Erythroblast (primary cell): Measurements from ENCODE around the gene EIF4G3.

Experiments used
- GATA1 ChIP-seq: IDR thresholded peaks from 2 replicates; pipeline ENCODE4 v1.6.1; 2011; ENCODE audit warnings: low read depth, mild to moderate bottlenecking, control low read depth, low read length, moderate library complexity
- POLR2A ChIP-seq: IDR thresholded peaks from 2 replicates; pipeline ENCODE4 v1.6.1; 2011; ENCODE audit warnings: mild to moderate bottlenecking, low read length

DNA sequence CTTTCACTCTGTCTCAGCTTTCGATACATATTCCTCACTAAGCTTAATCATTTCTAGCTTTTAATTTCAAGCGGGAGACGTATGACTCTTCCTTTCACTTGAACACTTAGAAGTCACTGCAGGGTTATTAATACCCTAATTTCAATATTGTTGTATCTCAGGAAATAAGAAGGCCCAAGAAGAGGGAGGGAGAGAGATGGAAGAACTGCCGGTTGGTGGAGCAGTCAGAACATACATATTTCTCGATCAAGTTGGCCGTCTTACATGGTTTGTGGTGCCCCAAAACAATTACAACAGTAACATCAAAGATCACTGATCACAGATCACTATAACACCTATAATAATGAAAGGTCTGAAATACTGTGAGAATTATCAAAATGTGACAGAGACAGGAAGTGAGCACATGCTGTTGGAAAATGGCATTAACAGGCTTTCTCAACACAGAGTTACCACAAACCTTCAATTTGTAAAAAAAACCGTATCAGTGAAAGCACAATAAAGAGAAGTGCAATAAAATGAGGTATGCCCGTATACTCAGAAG lies 244.2 kb downstream of the EIF4G3 start:
- no peak for TF ChIP-seq POLR2A
- TF ChIP-seq GATA1: no peak
